Measurements from ENCODE around the gene SP2. TPM values are rescaled to one million over a fixed set of nuclear protein-coding genes. Genes with fewer than 3 reads are reported as not detected.

Gene SP2
- total and polyA plus RNA-seq, 2 of the 13 experiments (the other 11 are each of a cell fraction or from before 2014, with no cell fraction given), result 1.4 to 4.8 TPM

- no peak for TF ChIP-seq MLXIP (CRISPR knock-in tag; IDR thresholded peaks at IDR 0.05; ENCODE audit: borderline replicate concordance)
- no peak for TF ChIP-seq ATF6 (CRISPR knock-in tag; conservative IDR thresholded peaks at IDR 0.05)
- TF ChIP-seq PATZ1 (CRISPR knock-in tag; IDR thresholded peaks at IDR 0.05), result no peak
- TF ChIP-seq NAIF1 (CRISPR knock-in tag; IDR thresholded peaks at IDR 0.05; ENCODE audit: borderline replicate concordance), result no peak
- no peak for TF ChIP-seq MATR3 (CRISPR knock-in tag; IDR thresholded peaks at IDR 0.05)
- 0 out of 2 replicates have a peak, but pooled peaks have one; percentile 5 for TF ChIP-seq IRF2 (CRISPR knock-in tag; IDR thresholded peaks at IDR 0.05)
- no peak for TF ChIP-seq ZNF550 (CRISPR knock-in tag; IDR thresholded peaks at IDR 0.05; ENCODE audit: borderline replicate concordance)
- no peak for TF ChIP-seq ZNF775 (CRISPR knock-in tag; IDR thresholded peaks at IDR 0.05; ENCODE audit: borderline replicate concordance)
- no peak for TF ChIP-seq ZNF572 (CRISPR knock-in tag; IDR thresholded peaks at IDR 0.05)
- TF ChIP-seq IKZF1 (IDR thresholded peaks at IDR 0.05), result no peak
- 0 out of 2 replicates have a peak, but pooled peaks have one; percentile 48 for TF ChIP-seq ZNF264 (CRISPR knock-in tag; IDR thresholded peaks at IDR 0.05)
- TF ChIP-seq NFE2 (CRISPR knock-in tag; IDR thresholded peaks at IDR 0.05), result no peak
- no peak for TF ChIP-seq ZNF318 (CRISPR knock-in tag; IDR thresholded peaks at IDR 0.05)
Measured at GRCh38 chr17:47896672-47897490, 845 bp downstream of the SP2 start (continued).

All from HepG2 (cell line).